Astrocyte of the spinal cord (primary cell): ENCODE measurements around the gene AIMP1.
A peak's percentile ranks its signal among the peaks of the same experiment; 100 is the strongest.
"Not testable (repeated sequence)": the region's sequence is repeated elsewhere in the genome, so short reads cannot be mapped to it uniquely, and the experiment has no call there.

ENCODE experiments used
- DNase-seq: peaks from one replicate; pipeline ENCODE4 v3.0.0; 2011; ENCODE audit warnings: low read depth, low spot score
- H3K4me3 ChIP-seq: 2 replicates; pipeline ENCODE4 v1.5.1; 2011; ENCODE audit warnings: low read depth, mild to moderate bottlenecking, low read length, moderate library complexity
- in situ Hi-C: cut with HindIII; loops from 2 replicates; pipeline ENCODE4 v1.10.0; 2017; ENCODE audit warnings: low sequenced_read_pairs
- TF ChIP-seq, protein P1 (sequence below): IDR thresholded peaks from 2 replicates; pipeline ENCODE4 v1.5.1; 2012; ENCODE audit warnings: low read depth, mild to moderate bottlenecking, low read length, inconsistent platforms

Gene AIMP1

DNA sequence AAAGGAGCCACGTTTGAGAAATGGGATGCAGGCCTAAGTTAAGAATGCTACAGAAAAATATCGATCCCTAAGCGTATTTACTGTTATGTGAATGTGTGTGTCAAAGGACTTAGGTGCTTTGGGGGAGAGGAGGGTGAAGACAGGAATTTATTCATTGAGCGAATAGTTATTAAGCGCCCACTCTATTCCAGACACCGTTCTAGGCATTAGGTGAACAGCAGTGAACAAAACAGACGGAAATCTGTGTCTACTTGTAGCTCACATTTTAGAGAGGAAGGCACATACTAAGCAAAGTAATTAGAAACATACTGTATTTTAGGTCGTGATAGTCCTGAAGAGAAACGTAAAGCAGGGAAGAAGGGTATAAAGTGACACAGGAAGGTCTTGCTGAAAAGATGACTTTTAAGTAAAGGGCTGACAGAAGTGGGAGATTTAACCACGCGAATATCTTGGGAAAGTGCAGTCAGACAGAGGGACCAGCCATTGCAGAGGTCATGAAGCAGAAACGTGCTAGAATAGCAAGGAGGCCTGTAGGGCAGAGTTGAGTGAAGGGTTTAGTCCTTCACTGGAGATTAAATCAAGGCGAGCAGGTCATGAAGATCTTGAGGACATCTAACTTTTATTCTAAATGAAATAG, 541 bp downstream of the AIMP1 start:
- in situ Hi-C loops, result no loop called here
- DNase-seq, result no peak
- TF ChIP-seq, protein P1, sequence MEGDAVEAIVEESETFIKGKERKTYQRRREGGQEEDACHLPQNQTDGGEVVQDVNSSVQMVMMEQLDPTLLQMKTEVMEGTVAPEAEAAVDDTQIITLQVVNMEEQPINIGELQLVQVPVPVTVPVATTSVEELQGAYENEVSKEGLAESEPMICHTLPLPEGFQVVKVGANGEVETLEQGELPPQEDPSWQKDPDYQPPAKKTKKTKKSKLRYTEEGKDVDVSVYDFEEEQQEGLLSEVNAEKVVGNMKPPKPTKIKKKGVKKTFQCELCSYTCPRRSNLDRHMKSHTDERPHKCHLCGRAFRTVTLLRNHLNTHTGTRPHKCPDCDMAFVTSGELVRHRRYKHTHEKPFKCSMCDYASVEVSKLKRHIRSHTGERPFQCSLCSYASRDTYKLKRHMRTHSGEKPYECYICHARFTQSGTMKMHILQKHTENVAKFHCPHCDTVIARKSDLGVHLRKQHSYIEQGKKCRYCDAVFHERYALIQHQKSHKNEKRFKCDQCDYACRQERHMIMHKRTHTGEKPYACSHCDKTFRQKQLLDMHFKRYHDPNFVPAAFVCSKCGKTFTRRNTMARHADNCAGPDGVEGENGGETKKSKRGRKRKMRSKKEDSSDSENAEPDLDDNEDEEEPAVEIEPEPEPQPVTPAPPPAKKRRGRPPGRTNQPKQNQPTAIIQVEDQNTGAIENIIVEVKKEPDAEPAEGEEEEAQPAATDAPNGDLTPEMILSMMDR, result no peak
- H3K4me3 ChIP-seq, result peak overlapping the region; percentile 79

DNA sequence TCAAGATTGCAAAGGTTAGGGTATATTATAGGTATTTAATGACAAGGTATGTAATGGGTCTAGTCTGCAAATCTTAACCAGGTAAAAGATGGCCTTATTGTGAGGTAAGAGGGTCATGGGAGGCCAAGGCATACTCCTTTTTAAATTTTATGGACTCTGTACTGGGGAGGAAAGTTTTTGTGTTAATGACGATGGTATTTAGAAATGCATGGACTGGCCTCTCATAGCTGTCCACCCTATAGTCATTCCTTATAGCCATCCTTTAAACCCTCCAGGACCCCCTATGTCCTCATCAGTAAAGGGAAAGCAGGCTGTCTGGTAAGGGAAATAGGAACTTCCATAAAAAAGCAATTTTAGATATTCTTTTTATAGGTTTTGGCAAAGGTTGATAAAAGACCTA, 1.5 kb downstream of the AIMP1 start:
- TF ChIP-seq, protein P1, result no peak
- in situ Hi-C loops, result no loop called here
- DNase-seq, result no peak
- peak overlapping the region; percentile 79 for H3K4me3 ChIP-seq

- in situ Hi-C loops, result no loop called here
- TF ChIP-seq, protein P1, result no peak
- no peak for DNase-seq
- H3K4me3 ChIP-seq, result no peak overlapping the region
Observed at GRCh38 chr4:106318511-106318910, 2.2 kb downstream of the AIMP1 start.

DNA sequence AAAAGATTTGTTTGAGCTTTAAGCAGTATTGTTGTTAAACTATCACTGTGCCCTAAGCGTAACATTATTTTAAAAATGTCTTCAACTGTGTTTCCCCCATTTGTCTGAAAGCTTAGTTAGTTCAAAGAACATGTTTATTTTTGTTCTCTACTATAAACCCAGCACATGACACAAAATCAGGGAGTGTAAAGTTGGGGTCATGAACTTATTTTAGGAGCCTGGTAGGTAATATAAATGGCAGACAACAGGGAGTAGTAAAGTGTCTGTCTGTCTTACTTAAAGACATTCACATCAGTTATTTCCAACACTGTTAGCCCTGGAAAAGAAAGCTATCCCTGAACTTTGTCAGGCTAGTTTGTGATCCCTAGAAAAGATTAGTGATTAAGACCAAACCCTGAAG, 3.9 kb downstream of the AIMP1 start:
- in situ Hi-C loops, result no loop called here
- H3K4me3 ChIP-seq, result no peak overlapping the region
- TF ChIP-seq, protein P1, result no peak
- DNase-seq, result no peak

GRCh38 chr4:106321168-106321567, 4.8 kb downstream of the AIMP1 start:
- in situ Hi-C loops, H3K4me3 ChIP-seq, DNase-seq: not testable (repeated sequence)

- DNase-seq, in situ Hi-C loops, H3K4me3 ChIP-seq: not testable (repeated sequence)
Observed at GRCh38 chr4:106321814-106322213, 5.5 kb downstream of the AIMP1 start.

DNA sequence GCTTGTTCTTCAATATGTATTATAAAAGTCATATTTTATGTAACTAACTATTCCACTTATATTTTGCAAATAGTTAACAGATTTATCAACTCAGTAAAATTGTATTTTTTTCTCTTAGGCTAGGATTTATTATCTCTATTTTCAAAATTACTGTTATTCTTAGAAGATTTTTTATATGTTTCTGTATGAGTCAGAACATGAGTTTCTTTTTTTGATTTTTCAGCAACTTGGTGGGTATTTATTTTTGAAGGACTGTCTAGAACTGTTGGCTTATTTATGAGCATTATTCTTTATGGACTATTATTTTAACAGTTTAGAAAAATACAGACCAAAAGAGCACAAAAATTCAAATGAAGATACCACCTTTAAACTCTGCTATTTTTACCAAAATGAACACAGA, 6.8 kb downstream of the AIMP1 start:
- TF ChIP-seq, protein P1, result no peak
- in situ Hi-C loops, result no loop called here
- no peak for DNase-seq
- H3K4me3 ChIP-seq, result no peak overlapping the region

GRCh38 chr4:106325800-106326199, 9.4 kb downstream of the AIMP1 start:
- DNase-seq, result no peak
- in situ Hi-C loops, result no loop called here
- TF ChIP-seq, protein P1, result no peak
- no peak overlapping the region for H3K4me3 ChIP-seq
